ENCODE measurements around the gene NKAIN2.
"Not testable (repeated sequence)": the region's sequence is repeated elsewhere in the genome, so short reads cannot be mapped to it uniquely, and the experiment has no call there.

Gene NKAIN2

DNA sequence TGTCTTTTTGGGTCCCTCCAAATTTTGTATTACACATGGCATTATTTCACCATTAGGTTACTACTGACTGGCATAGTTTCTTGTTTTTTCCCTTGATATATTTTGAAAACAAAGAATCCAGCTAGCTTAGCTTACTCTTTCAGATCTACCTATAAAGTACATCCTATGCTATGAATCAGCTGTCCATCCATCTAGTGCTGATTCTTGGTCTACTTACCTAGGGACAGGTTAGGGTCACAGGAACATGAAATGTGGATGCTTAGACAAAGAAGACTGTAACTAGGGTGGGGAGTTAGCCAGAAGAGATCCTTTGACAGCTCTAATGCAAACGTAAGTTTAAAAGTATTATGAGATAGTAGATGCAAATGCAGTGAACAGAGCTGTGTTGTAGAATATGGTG is 91.7 kb downstream of the NKAIN2 start:
- no peak for DNase-seq (ENCODE audit: low read depth in 2 of 2)

DNA sequence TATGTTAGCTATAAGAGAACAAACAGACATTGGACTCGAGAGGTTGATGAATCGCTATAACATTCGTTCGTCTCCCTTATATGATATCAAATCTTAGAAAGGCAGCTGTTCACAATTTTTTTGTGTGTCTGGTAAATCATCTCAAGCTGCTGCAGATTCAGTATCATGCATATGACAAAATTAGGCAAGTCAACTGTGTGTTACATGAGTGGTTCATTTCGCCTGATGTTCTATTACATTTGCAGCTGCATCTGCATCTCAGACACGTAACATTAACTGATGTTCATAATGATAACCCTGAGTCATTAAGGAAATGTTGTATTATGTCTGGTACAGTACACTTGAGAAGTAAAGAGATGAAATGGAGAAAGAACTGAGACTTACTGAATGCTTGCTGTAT is 92.1 kb downstream of the NKAIN2 start:
- DNase-seq (ENCODE audit: low read depth in 2 of 2), result no peak

DNA sequence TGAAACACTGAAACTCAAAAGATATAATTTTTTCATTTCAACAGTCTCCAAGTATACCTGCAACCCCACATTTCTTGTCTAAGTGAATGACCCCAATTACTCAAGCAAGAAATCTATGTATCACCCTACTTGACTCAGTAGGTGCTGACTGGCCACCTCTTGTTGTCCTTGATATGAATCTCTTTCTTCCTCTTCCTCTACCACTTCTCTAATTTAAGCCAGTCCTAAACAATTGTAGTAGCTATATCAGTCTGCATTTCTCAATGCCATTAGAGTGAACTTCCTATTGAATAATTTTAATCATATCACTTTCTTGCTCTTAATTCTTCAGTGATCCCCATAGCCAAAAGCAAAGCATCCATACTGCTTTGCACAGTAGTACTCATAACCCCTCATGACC is 93.2 kb downstream of the NKAIN2 start:
- DNase-seq (ENCODE audit: low read depth in 2 of 2), result no peak

DNA sequence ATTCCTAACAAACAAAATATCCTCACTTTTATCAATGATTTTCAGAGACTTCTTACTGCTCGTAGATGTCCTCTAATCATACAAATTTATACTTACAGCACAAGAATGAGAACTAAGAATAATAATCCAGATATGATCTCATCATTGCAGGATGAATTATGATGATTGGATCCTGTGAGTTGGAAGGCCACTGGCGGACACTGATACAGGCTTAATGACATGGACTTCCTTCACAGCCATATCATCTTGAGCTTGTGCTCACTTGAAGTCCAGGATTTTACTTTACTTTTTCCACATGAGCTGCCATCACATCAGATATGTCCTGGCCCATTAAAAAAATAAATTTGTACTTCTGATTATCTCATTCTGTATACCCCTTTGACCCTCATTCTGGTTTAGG is 94.3 kb downstream of the NKAIN2 start:
- DNase-seq (ENCODE audit: low read depth in 2 of 2), result no peak

- DNase-seq (ENCODE audit: low read depth in 2 of 2), result no peak
Observed at GRCh38 chr6:123898665-123899064, 95.0 kb downstream of the NKAIN2 start.

DNA sequence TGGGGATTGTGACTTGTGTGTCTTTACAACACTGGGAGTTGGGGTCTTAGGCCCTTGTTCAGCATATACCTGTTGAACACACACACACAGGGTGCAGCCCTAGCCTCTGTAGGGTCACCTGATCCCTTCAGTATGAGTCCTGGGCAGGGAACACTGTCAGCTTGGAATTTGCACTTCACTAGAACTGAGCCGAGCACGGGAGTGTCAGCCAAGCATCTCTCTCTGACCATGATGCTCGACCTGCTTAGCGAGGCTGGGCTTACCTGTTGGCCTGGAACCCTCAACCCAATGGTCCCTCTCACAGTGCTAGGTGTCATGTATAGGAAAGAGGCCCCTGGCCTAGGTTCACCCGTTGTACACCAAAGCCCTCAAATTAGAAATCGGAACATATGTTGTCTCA is 96.1 kb downstream of the NKAIN2 start:
- DNase-seq (ENCODE audit: low read depth in 2 of 2), result no peak

- DNase-seq (ENCODE audit: low read depth in 2 of 2), result no peak
Observed at GRCh38 chr6:123901436-123901835, 97.8 kb downstream of the NKAIN2 start.

GRCh38 chr6:123902738-123903313 is 99.2 kb downstream of the NKAIN2 start:
- no peak for DNase-seq (ENCODE audit: low read depth in 2 of 2)

GRCh38 chr6:123904228-123904627 is 100.6 kb downstream of the NKAIN2 start:
- DNase-seq (ENCODE audit: low read depth in 2 of 2), result no peak

DNA sequence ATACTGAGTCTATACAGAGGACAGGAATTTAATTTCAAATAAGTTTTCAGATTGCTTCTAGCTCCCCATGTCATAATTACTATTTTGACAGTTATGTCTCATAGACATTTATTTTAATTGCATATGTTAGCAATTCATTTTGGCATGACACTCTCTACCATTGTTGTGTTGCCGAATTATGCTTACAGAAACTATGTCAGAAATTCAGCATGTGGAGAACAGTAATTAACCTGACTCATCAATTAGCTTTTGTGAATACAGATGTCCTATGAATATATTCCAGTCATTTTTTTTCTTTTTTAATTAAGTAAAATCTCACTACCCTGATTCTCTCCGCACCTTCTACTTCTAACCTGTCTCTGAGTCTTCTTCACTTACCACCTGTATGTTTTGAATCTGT is 105.1 kb downstream of the NKAIN2 start:
- no peak for DNase-seq (ENCODE audit: low read depth in 2 of 2)

DNA sequence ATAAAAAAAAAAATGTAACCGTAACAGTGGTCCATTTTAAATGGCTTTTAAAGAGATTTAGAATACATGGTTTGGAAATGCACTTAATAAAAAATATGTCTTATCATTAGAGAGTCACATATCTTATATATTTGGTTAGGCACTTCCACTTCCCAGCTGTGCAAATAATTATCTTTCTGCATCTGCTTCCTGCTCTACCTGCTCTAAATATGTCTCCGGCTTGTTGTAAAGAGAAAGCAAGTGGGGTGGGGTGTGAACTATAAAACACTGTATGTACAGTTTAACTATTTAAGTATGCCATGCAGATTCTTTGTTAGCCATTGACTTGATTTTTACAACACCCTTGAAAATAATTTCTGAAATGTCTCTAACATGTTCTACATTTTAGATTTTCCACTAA is 106.3 kb downstream of the NKAIN2 start:
- no peak for DNase-seq (ENCODE audit: low read depth in 2 of 2)

- DNase-seq (ENCODE audit: low read depth in 2 of 2), result no peak
Observed at GRCh38 chr6:123913863-123914262, 110.2 kb downstream of the NKAIN2 start.

DNA sequence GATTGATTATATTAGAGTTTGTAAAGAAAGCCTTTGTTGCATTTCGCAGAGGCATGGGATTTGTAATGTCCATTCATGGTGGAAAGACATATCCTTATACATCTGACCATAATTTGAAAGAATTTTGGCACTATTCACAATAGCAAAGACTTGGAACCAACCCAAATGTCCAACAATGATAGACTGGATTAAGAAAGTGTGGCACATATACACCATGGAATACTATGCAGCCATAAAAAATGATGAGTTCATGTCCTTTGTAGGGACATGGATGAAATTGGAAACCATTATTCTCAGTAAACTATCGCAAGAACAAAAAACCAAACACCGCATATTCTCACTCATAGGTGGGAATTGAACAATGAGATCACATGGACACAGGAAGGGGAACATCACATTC is 119.7 kb downstream of the NKAIN2 start:
- DNase-seq (ENCODE audit: low read depth in 2 of 2), result not testable (repeated sequence)

GRCh38 chr6:123925350-123925749 is 121.7 kb downstream of the NKAIN2 start:
- no peak for DNase-seq (ENCODE audit: low read depth in 2 of 2)

GRCh38 chr6:123925842-123926399 is 122.3 kb downstream of the NKAIN2 start:
- no peak for DNase-seq (ENCODE audit: low read depth in 2 of 2)

GRCh38 chr6:123928529-123928928 is 124.9 kb downstream of the NKAIN2 start:
- no peak for DNase-seq (ENCODE audit: low read depth in 2 of 2)

- no peak for DNase-seq (ENCODE audit: low read depth in 2 of 2)
Observed at GRCh38 chr6:123931928-123932327, 128.3 kb downstream of the NKAIN2 start.

DNA sequence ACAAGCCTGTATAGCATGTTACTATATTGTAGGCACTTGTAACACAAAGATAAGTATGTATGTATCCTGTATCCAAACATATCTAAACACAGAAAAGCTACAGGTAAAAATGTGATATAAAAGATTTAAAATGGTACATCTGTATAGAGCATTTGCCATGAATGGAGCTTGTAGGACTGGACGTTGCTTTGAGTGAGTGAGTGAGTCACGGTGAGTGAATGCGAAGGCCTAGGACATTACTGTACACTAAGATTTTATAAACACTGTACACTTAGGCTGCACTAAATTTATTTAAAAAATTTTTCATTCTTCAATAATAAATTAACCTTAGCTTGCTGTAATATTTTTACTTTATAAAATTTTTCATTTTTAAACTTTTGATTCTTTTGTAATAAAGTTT is 136.9 kb downstream of the NKAIN2 start:
- DNase-seq (ENCODE audit: low read depth in 2 of 2), result no peak

GRCh38 chr6:123941855-123942254 is 138.2 kb downstream of the NKAIN2 start:
- DNase-seq (ENCODE audit: low read depth in 2 of 2), result no peak

DNA sequence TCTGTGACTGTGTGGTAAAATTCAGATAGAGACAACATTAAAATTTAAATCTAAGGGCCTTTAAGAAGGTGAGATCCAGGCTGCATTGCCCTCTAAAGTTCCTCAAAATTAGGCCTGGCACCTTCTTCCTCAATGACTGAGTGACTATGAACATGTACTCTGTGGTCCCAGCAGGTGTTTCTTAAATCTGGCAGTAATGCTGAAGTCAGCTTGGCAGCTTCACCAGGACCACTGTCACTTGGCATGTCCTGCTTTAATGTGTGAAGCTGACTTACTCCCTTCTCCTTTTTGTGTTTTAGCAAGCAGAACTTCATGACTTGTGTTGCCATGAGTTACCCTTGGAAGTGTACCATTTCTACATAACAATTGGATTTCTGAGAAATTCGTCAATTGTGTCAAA is 141.7 kb downstream of the NKAIN2 start:
- no peak for DNase-seq (ENCODE audit: low read depth in 2 of 2)

GRCh38 chr6:123953920-123954319 is 150.3 kb downstream of the NKAIN2 start:
- DNase-seq (ENCODE audit: low read depth in 2 of 2), result no peak

DNA sequence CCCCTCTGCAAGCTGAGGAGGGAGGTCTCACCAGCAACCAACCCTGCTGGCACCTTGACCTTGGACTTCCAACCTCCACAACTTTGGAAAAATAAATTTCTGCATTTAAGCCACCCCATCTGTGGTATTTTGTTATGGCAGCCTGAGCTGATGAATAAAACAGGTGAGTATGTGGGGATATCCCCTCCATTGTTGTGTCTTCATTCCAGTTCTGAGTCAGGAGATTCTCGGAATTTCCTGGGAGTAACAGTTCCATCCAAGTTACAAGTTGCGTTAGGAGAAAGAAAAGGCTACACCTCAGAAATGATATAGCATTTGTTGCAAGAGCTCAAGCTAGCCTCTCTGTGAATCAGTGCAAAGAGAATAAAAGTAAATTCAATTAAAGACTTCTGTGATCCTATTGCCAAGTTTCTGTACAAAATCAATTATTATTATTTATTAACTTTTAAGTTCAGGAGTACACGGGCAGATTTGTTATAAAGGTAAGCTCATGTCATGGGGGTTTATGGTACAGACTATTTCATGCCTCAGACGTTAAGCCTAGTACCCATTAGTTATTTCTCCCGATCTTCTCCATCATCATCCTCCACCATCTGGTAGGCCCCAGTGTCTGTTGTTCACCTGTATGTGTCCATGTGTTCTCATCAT is 153.0 kb downstream of the NKAIN2 start:
- no peak for DNase-seq (ENCODE audit: low read depth in 2 of 2)

DNA sequence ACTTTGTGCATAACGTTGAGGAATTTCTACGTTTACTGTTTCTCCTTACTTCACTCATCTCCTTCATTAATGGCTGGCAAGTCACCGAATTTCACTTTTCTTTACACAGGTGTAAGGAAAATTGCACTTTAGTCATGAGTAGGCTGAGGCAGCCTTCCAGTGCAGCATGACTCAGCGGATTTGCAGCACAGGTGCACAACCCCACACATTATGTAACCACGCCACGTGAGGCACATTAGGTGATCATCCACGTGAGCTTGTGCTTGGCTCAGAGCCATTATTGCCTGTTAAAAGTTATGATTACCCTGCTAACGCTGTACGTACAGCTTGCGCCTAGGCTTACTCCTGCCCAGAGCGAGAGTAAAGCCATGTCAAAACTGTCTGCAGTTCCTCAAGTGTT is 158.8 kb downstream of the NKAIN2 start:
- DNase-seq (ENCODE audit: low read depth in 2 of 2), result no peak

GRCh38 chr6:123965894-123966293 is 162.2 kb downstream of the NKAIN2 start:
- DNase-seq (ENCODE audit: low read depth in 2 of 2), result no peak
